Sigmoid colon (tissue), 3 donors: ENCODE data around the gene MERTK.

ENCODE experiments used
- CTCF ChIP-seq, 4 experiments: fragments of 450-650 bp in 3 of 4; fragments of 200-600 bp in 1 of 4; IDR thresholded peaks; one replicate each; pipeline ENCODE4 v1.5.1; 2016 to 2019; ENCODE audit warnings: antibody characterized with exemption in 4 of 4, mild to moderate bottlenecking in 3 of 4, moderate library complexity in 2 of 4
- POLR2A ChIP-seq, 2 donors: fragments of 450-650 bp; IDR thresholded peaks; one replicate each; pipeline ENCODE4 v1.6.1; 2016; ENCODE audit warnings: antibody characterized with exemption in 2 of 2, mild to moderate bottlenecking in 2 of 2, moderate library complexity in 2 of 2

- no peak for TF ChIP-seq POLR2A (IDR thresholded peaks at IDR 0.05)
- TF ChIP-seq CTCF (IDR thresholded peaks at IDR 0.05) = no peak
These were observed 51.8 kb downstream of the MERTK start for GRCh38 chr2:111950236-111950635.
